ENCODE results near the gene ST7. TPM values are rescaled to one million over a fixed set of nuclear protein-coding genes. Genes with fewer than 3 reads are reported as not detected.

Gene ST7, protein sequence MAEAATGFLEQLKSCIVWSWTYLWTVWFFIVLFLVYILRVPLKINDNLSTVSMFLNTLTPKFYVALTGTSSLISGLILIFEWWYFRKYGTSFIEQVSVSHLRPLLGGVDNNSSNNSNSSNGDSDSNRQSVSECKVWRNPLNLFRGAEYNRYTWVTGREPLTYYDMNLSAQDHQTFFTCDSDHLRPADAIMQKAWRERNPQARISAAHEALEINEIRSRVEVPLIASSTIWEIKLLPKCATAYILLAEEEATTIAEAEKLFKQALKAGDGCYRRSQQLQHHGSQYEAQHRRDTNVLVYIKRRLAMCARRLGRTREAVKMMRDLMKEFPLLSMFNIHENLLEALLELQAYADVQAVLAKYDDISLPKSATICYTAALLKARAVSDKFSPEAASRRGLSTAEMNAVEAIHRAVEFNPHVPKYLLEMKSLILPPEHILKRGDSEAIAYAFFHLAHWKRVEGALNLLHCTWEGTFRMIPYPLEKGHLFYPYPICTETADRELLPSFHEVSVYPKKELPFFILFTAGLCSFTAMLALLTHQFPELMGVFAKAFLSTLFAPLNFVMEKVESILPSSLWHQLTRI
- total RNA-seq, result 1 to 10 TPM; 2.1 to 6.4 (median 4.4) TPM
- polyA plus RNA-seq, result 1 to 10 TPM; 3.0 to 4.1 TPM
- 1.3 reads per million, percentile 2 among the genes with 10 or more reads in this experiment for total RNA-seq

DNA sequence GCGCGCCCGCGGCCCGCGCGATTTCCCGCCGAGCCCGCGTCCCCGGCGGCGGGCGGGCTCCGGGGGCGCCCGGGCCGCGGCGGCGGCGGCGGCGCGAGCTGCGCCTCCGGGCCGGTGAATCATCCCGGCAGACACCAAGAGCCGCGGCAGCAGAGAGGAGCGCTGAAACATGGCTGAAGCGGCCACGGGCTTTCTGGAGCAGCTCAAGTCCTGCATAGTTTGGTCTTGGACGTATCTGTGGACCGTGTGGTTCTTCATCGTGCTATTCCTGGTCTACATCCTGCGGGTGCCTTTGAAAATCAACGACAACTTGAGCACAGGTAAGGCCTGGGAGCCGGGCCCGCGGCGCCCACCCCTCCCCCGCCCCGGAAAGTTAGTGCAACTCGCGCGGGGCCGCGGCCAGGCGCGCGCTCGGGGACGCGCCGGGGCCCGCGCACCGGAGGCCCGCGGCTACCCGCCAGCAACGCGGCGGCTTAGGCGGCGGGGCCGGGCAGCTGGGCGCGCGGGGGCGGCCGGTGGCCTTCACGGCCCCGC, at the start of gene ST7:
Gene ST7 (plus strand): TSS at position 130 of the 534 bp plus-strand sequence. CDS start 40 bp downstream, at position 170.
- Histone ChIP-seq H3K4me3 (ENCODE audit: low read length) (peak within 1 kb of the TSS; percentile 79), H3K27me3 (ENCODE audit: control insufficient read depth in 2 of 2, insufficient read depth in 2 of 2, low read length in 2 of 2) (no peaks in the 10 kb centered on the region), H3K9me3 (ENCODE audit: control insufficient read depth in 2 of 3, low read length in 3 of 3) (no peaks in the 10 kb centered on the region), H3K27ac (ENCODE audit: low read depth, low read length) (peak within 1 kb of the TSS; percentile 64), H3K4me1 (ENCODE audit: control insufficient read depth in 2 of 2, insufficient read depth in 2 of 2, low read length in 2 of 2) (peaks cover 7 to 8% of the 10 kb centered on the region in 2 donors), H3K36me3 (ENCODE audit: control insufficient read depth in 2 of 3, insufficient read depth in 3 of 3, low read length in 3 of 3) (no peaks in the 10 kb centered on the region)
- peaks cover 0 to 29% (median 0%) of the 10 kb centered on the region in 5 donors for H3K27me3 Mint-ChIP-seq
- H3K9me3 Mint-ChIP-seq, result no peaks in the 10 kb centered on the region
- ATAC-seq (peak; percentile 87), DNase-seq (peak; percentile 49 to 70 (median 65))
- ChIA-PET POLR2A (no interaction called here), CTCF (interaction anchor here (1.1 kb wide), 1 partner anchor 59 kb away, joined by 5 read pairs; no protein-coding TSS in a partner anchor)
- H3K36me3 Mint-ChIP-seq, result no peaks in the 10 kb centered on the region
- intact Hi-C loops (cut with micrococcal nuclease), result loop anchor here (1.0 to 10.0 kb wide), 6 partner anchors 23 to 1229 kb away; partner anchors contain the start of genes CAPZA2 (in 2 of the 2), LSM8 (in 1 of the 2) and TES (in 1 of the 2)
- H3K27ac Mint-ChIP-seq, result peak within 1 kb of the TSS; percentile 66 to 95 (median 88)
- peaks cover 13 to 25% (median 22%) of the 10 kb centered on the region in 7 donors for H3K4me1 Mint-ChIP-seq
- peak within 1 kb of the TSS; percentile 86 to 96 (median 94) for H3K4me3 Mint-ChIP-seq

DNA sequence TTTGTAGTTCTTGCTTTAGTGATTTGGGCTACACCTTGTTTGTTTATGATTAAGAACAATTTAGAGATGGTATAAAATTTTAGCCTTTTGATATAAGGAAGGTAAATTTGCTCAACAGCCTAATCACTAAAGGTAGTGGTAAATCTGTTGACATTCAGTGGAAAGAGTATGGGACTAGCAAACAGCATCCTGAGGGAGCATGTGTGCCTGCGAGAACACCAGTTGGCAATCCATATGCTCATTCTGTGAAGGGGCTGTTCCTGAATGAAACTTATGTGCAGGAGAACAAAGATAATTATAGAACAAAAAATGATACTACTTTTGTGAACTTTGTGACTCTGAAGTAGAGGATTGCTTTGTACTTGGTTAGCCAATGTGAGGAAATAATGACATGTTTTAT, 46.9 kb upstream of the ST7 start:
- ATAC-seq (no peak), DNase-seq (no peak)
- Histone ChIP-seq H3K36me3 (ENCODE audit: control insufficient read depth in 2 of 3, insufficient read depth in 3 of 3, low read length in 3 of 3) (peaks cover 0 to 35% (median 12%) of the 10 kb centered on the region in 3 experiments), H3K4me1 (ENCODE audit: control insufficient read depth in 2 of 2, insufficient read depth in 2 of 2, low read length in 2 of 2) (no peaks in the 10 kb centered on the region), H3K27me3 (ENCODE audit: control insufficient read depth in 2 of 2, insufficient read depth in 2 of 2, low read length in 2 of 2) (no peaks in the 10 kb centered on the region), H3K27ac (ENCODE audit: low read depth, low read length) (no peak overlapping the region), H3K9me3 (ENCODE audit: control insufficient read depth in 2 of 3, low read length in 3 of 3) (no peaks in the 10 kb centered on the region), H3K4me3 (ENCODE audit: low read length) (no peak overlapping the region)
- CTCF ChIA-PET, result no interaction called here
- Mint-ChIP-seq H3K4me3 (no peak overlapping the region), H3K4me1 (peaks cover 0 to 5% (median 0%) of the 10 kb centered on the region in 7 donors), H3K27ac (no peak overlapping the region), H3K36me3 (peaks cover 9 to 54% (median 41%) of the 10 kb centered on the region in 5 donors), H3K27me3 (no peaks in the 10 kb centered on the region), H3K9me3 (peaks cover 0 to 1% (median 0%) of the 10 kb centered on the region in 11 donors)
- POLR2A ChIA-PET, result no interaction called here
- intact Hi-C loops (cut with micrococcal nuclease), result no loop called here

DNA sequence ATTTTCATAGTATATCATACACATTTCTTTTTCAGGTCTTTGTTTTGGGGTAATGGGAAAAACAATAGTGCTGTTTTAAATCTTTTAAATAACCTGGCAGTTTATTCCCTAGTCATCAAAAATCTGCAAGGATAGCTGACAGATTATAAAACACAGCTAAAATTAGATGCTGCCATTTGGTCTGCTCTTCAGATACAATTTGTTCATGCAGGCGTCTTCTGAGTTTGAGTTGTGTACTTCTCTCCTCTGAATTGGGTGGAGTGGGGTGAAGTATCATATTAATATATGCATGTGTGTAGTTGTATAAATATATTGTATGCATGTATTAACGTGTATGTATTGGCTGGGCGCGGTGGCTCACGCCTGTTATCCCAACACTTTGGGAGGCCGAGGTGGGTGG, 42.9 kb upstream of the ST7 start:
- H3K27ac ChIP-seq (ENCODE audit: low read depth, low read length), result no peak overlapping the region
- H3K9me3 ChIP-seq (ENCODE audit: control insufficient read depth in 2 of 3, low read length in 3 of 3), result no peaks in the 10 kb centered on the region
- Mint-ChIP-seq H3K27me3 (no peaks in the 10 kb centered on the region), H3K4me3 (no peak overlapping the region), H3K27ac (peak overlapping the region in 1 of 9 donors; percentile 48), H3K4me1 (peaks cover 0 to 3% (median 0%) of the 10 kb centered on the region in 7 donors), H3K36me3 (peaks cover 8 to 65% (median 39%) of the 10 kb centered on the region in 5 donors), H3K9me3 (no peaks in the 10 kb centered on the region)
- no peak for DNase-seq
- ATAC-seq, result no peak
- no peaks in the 10 kb centered on the region for H3K4me1 ChIP-seq (ENCODE audit: control insufficient read depth in 2 of 2, insufficient read depth in 2 of 2, low read length in 2 of 2)
- no peak overlapping the region for H3K4me3 ChIP-seq (ENCODE audit: low read length)
- ChIA-PET CTCF (no interaction called here), POLR2A (no interaction called here)
- H3K27me3 ChIP-seq (ENCODE audit: control insufficient read depth in 2 of 2, insufficient read depth in 2 of 2, low read length in 2 of 2), result no peaks in the 10 kb centered on the region
- intact Hi-C loops (cut with micrococcal nuclease), result no loop called here
- H3K36me3 ChIP-seq (ENCODE audit: control insufficient read depth in 2 of 3, insufficient read depth in 3 of 3, low read length in 3 of 3), result peaks cover 3 to 63% (median 8%) of the 10 kb centered on the region in 3 experiments

DNA sequence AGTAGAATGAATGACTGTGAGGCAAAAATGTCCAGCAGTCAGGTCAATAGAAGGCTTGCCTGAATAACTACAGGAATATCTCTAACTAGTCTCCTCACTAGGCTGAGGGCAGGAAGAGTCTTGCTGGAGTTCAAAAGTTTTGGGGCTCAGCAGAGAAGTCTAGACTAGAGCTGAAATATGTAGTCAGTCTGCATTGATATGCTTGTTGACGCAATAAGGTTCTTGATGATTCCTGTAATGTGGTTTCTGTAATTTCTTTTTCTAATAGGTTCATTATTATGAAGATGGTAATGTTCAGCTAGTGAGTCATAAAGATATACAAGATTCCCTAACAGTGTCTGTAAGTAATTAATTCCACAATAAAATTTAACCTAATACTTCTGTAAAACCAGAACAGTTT, 41.5 kb upstream of the ST7 start:
- Histone ChIP-seq H3K9me3 (ENCODE audit: control insufficient read depth in 2 of 3, low read length in 3 of 3) (no peaks in the 10 kb centered on the region), H3K4me1 (ENCODE audit: control insufficient read depth in 2 of 2, insufficient read depth in 2 of 2, low read length in 2 of 2) (no peaks in the 10 kb centered on the region), H3K36me3 (ENCODE audit: control insufficient read depth in 2 of 3, insufficient read depth in 3 of 3, low read length in 3 of 3) (peaks cover 3 to 68% (median 8%) of the 10 kb centered on the region in 3 experiments), H3K27ac (ENCODE audit: low read depth, low read length) (no peak overlapping the region), H3K4me3 (ENCODE audit: low read length) (no peak overlapping the region), H3K27me3 (ENCODE audit: control insufficient read depth in 2 of 2, insufficient read depth in 2 of 2, low read length in 2 of 2) (no peaks in the 10 kb centered on the region)
- intact Hi-C loops (cut with micrococcal nuclease), result no loop called here
- DNase-seq, result no peak
- no peak overlapping the region for H3K4me3 Mint-ChIP-seq
- no peaks in the 10 kb centered on the region for H3K27me3 Mint-ChIP-seq
- ChIA-PET CTCF (no interaction called here), POLR2A (no interaction called here)
- H3K27ac Mint-ChIP-seq, result peak overlapping the region in 1 of 9 donors; percentile 26
- no peak for ATAC-seq
- peaks cover 8 to 60% (median 39%) of the 10 kb centered on the region in 5 donors for H3K36me3 Mint-ChIP-seq
- H3K4me1 Mint-ChIP-seq, result peaks cover 0 to 3% (median 0%) of the 10 kb centered on the region in 7 donors
- H3K9me3 Mint-ChIP-seq, result no peaks in the 10 kb centered on the region

DNA sequence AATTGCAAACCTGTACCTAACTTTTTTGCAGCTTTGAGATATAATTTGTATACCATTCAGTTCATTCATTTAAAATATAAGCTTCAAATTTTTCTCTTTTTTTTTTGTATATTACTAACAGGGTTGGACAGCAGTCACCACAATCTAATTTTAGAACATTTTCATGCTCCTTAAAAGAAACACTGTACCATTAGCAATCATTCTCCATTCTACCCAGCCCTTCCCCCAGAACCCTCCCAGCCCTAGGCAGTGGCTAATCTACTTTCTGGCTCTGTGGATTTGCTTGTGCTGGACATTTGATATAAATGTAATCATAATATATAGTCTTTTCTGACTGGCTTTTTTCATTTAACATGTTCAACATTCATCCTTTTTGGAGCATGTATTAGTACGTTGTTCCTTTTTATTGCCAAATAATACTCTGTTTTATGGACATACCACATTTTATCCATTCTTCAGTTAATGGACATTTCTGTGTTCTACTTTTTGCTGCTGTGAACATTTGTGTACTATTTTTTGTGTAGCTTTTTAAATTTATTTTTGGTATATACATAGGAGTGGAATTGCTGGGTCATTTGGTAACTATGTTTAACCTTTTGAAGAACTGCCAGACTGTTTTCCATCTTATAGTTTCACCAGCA, 40.9 kb upstream of the ST7 start:
- Mint-ChIP-seq H3K36me3 (peaks cover 8 to 61% (median 40%) of the 10 kb centered on the region in 5 donors), H3K27ac (no peak overlapping the region), H3K9me3 (no peaks in the 10 kb centered on the region), H3K4me3 (no peak overlapping the region), H3K27me3 (no peaks in the 10 kb centered on the region), H3K4me1 (peaks cover 0 to 3% (median 0%) of the 10 kb centered on the region in 7 donors)
- POLR2A ChIA-PET, result no interaction called here
- Histone ChIP-seq H3K27ac (ENCODE audit: low read depth, low read length) (no peak overlapping the region), H3K27me3 (ENCODE audit: control insufficient read depth in 2 of 2, insufficient read depth in 2 of 2, low read length in 2 of 2) (no peaks in the 10 kb centered on the region), H3K36me3 (ENCODE audit: control insufficient read depth in 2 of 3, insufficient read depth in 3 of 3, low read length in 3 of 3) (peaks cover 3 to 68% (median 8%) of the 10 kb centered on the region in 3 experiments), H3K4me3 (ENCODE audit: low read length) (no peak overlapping the region), H3K4me1 (ENCODE audit: control insufficient read depth in 2 of 2, insufficient read depth in 2 of 2, low read length in 2 of 2) (no peaks in the 10 kb centered on the region), H3K9me3 (ENCODE audit: control insufficient read depth in 2 of 3, low read length in 3 of 3) (no peaks in the 10 kb centered on the region)
- ATAC-seq (no peak), DNase-seq (no peak)
- CTCF ChIA-PET, result no interaction called here
- intact Hi-C loops (cut with micrococcal nuclease), result no loop called here

DNA sequence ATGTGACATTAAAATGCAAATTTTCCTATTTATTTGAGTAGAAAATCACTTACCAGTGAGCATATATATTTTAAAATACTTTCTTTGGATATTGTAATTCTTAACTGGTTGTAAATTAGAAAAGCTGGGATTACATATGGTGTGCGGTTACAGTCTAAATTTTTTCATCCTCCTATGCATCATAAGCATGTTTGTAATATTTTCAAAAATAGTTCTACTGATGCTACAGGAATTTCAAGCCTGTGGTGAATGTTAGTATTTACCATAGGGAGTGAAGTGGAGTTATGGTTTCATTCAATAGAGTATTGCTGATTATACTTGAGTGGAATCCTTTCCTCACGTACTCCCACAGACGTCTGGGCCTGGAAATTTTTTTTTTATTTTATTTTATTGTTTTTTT, 34.6 kb upstream of the ST7 start:
- Histone ChIP-seq H3K27ac (ENCODE audit: low read depth, low read length) (no peak overlapping the region), H3K27me3 (ENCODE audit: control insufficient read depth in 2 of 2, insufficient read depth in 2 of 2, low read length in 2 of 2) (no peaks in the 10 kb centered on the region), H3K4me1 (ENCODE audit: control insufficient read depth in 2 of 2, insufficient read depth in 2 of 2, low read length in 2 of 2) (no peaks in the 10 kb centered on the region), H3K36me3 (ENCODE audit: control insufficient read depth in 2 of 3, insufficient read depth in 3 of 3, low read length in 3 of 3) (peaks cover 0 to 31% (median 0%) of the 10 kb centered on the region in 3 experiments), H3K4me3 (ENCODE audit: low read length) (no peak overlapping the region), H3K9me3 (ENCODE audit: control insufficient read depth in 2 of 3, low read length in 3 of 3) (no peaks in the 10 kb centered on the region)
- Mint-ChIP-seq H3K4me3 (no peak overlapping the region), H3K36me3 (peaks cover 0 to 40% (median 21%) of the 10 kb centered on the region in 5 donors), H3K9me3 (peaks cover 0 to 5% (median 0%) of the 10 kb centered on the region in 11 donors), H3K27ac (no peak overlapping the region), H3K27me3 (no peaks in the 10 kb centered on the region), H3K4me1 (peaks cover 0 to 5% (median 0%) of the 10 kb centered on the region in 7 donors)
- POLR2A ChIA-PET, result no interaction called here
- no peak for ATAC-seq
- no peak for DNase-seq
- CTCF ChIA-PET, result no interaction called here
- intact Hi-C loops (cut with micrococcal nuclease), result no loop called here

All from naive thymus-derived CD4-positive, alpha-beta T cell (primary cell).